IPS-18c (cell line): ENCODE data around the gene SLCO4A1.

Experiments used
- H3K4me3 ChIP-seq: 2 replicates; pipeline ENCODE4 v1.7.0; 2013; ENCODE audit warnings: low read depth, mild to moderate bottlenecking, low read length, moderate library complexity; ENCODE audit not compliant: insufficient read depth
- H3K9me3 ChIP-seq: one replicate; pipeline ENCODE4 v1.6.1; 2013; ENCODE audit warnings: mild to moderate bottlenecking, low read length, moderate library complexity; ENCODE audit not compliant: control insufficient read depth, insufficient read depth

The SLCO4A1 gene

GRCh38 chr20:62706857-62707256, 64.6 kb downstream of the SLCO4A1 start:
- no peak overlapping the region for H3K4me3 ChIP-seq
- no peaks in the 10 kb centered on the region for H3K9me3 ChIP-seq

GRCh38 chr20:62707276-62707920, 65.1 kb downstream of the SLCO4A1 start:
- Histone ChIP-seq H3K9me3 (no peaks in the 10 kb centered on the region), H3K4me3 (no peak overlapping the region)

- no peaks in the 10 kb centered on the region for H3K9me3 ChIP-seq
- H3K4me3 ChIP-seq, result peak overlapping the region; percentile 47
Measured at GRCh38 chr20:62707921-62708521, 65.7 kb downstream of the SLCO4A1 start.

GRCh38 chr20:62708591-62709536, 66.6 kb downstream of the SLCO4A1 start, which contains the start of gene NTSR1:
Gene NTSR1 (plus strand): TSS chr20:62708836. CDS start chr20:62709208, 372 bp downstream.
- no peaks in the 10 kb centered on the region for H3K9me3 ChIP-seq
- peak within 1 kb of the TSS; percentile 47 for H3K4me3 ChIP-seq

GRCh38 chr20:62709537-62709905, 67.2 kb downstream of the SLCO4A1 start:
- H3K4me3 ChIP-seq, result peak overlapping the region; percentile 47
- no peaks in the 10 kb centered on the region for H3K9me3 ChIP-seq

- Histone ChIP-seq H3K9me3 (no peaks in the 10 kb centered on the region), H3K4me3 (no peak overlapping the region)
Measured at GRCh38 chr20:62710221-62710885, 68.0 kb downstream of the SLCO4A1 start.

GRCh38 chr20:62710886-62711702, 68.8 kb downstream of the SLCO4A1 start:
- Histone ChIP-seq H3K4me3 (no peak overlapping the region), H3K9me3 (no peaks in the 10 kb centered on the region)

GRCh38 chr20:62711703-62712101, 69.4 kb downstream of the SLCO4A1 start:
- no peak overlapping the region for H3K4me3 ChIP-seq
- H3K9me3 ChIP-seq, result no peaks in the 10 kb centered on the region

- H3K4me3 ChIP-seq, result no peak overlapping the region
Measured at GRCh38 chr20:62712606-62713005, 70.3 kb downstream of the SLCO4A1 start.

GRCh38 chr20:62714006-62714405, 71.7 kb downstream of the SLCO4A1 start:
- H3K9me3 ChIP-seq, result no peaks in the 10 kb centered on the region
- H3K4me3 ChIP-seq, result no peak overlapping the region

More at GRCh38 chr20:62712606-62713005, 70.3 kb downstream of the SLCO4A1 start:
- no peaks in the 10 kb centered on the region for H3K9me3 ChIP-seq

- no peaks in the 10 kb centered on the region for H3K9me3 ChIP-seq
Measured at GRCh38 chr20:62714799-62715198, 72.5 kb downstream of the SLCO4A1 start.

GRCh38 chr20:62715201-62715600, 72.9 kb downstream of the SLCO4A1 start:
- Histone ChIP-seq H3K4me3 (no peak overlapping the region), H3K9me3 (no peaks in the 10 kb centered on the region)

More at GRCh38 chr20:62714799-62715198, 72.5 kb downstream of the SLCO4A1 start:
- no peak overlapping the region for H3K4me3 ChIP-seq

- Histone ChIP-seq H3K9me3 (no peaks in the 10 kb centered on the region), H3K4me3 (no peak overlapping the region)
Measured at GRCh38 chr20:62716198-62716940, 74.1 kb downstream of the SLCO4A1 start.

GRCh38 chr20:62716941-62717310, 74.6 kb downstream of the SLCO4A1 start:
- Histone ChIP-seq H3K4me3 (no peak overlapping the region), H3K9me3 (peaks cover 2% of the 10 kb centered on the region)

- Histone ChIP-seq H3K9me3 (peaks cover 4% of the 10 kb centered on the region), H3K4me3 (no peak overlapping the region)
Measured at GRCh38 chr20:62717933-62718332, 75.6 kb downstream of the SLCO4A1 start.

GRCh38 chr20:62718546-62718945, 76.2 kb downstream of the SLCO4A1 start:
- H3K9me3 ChIP-seq, result peaks cover 4% of the 10 kb centered on the region
- H3K4me3 ChIP-seq, result no peak overlapping the region
